ENCODE data around the gene SUMO3. TPM values are rescaled to one million over a fixed set of nuclear protein-coding genes. Genes with fewer than 3 reads are reported as not detected.
A peak's percentile ranks its signal among the peaks of the same experiment; 100 is the strongest.

The SUMO3 gene
- total RNA-seq, 4 donors from 2014 or later = 30.5 to 38.3 (median 35.9) TPM

- Histone ChIP-seq H3K4me1 (peaks cover 18% of the 10 kb centered on the region), H3K9me3 (no peaks in the 10 kb centered on the region), H3K4me3 (no peak overlapping the region), H3K36me3 (peaks cover 21% of the 10 kb centered on the region), H3K27me3 (no peaks in the 10 kb centered on the region), H3K27ac (no peak overlapping the region)
- 26% methylated on average over 9 of the region's 12 CpGs for WGBS
- TF ChIP-seq POLR2A (IDR thresholded peaks at IDR 0.05) = no peak
- no peak for TF ChIP-seq EP300 (IDR thresholded peaks at IDR 0.05)
- TF ChIP-seq, protein P1, sequence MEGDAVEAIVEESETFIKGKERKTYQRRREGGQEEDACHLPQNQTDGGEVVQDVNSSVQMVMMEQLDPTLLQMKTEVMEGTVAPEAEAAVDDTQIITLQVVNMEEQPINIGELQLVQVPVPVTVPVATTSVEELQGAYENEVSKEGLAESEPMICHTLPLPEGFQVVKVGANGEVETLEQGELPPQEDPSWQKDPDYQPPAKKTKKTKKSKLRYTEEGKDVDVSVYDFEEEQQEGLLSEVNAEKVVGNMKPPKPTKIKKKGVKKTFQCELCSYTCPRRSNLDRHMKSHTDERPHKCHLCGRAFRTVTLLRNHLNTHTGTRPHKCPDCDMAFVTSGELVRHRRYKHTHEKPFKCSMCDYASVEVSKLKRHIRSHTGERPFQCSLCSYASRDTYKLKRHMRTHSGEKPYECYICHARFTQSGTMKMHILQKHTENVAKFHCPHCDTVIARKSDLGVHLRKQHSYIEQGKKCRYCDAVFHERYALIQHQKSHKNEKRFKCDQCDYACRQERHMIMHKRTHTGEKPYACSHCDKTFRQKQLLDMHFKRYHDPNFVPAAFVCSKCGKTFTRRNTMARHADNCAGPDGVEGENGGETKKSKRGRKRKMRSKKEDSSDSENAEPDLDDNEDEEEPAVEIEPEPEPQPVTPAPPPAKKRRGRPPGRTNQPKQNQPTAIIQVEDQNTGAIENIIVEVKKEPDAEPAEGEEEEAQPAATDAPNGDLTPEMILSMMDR (IDR thresholded peaks at IDR 0.05) = no peak
- DNase-seq (ENCODE audit: low spot score in 2 of 2) = peak in 1 of 2 donors; percentile 73
Measured at GRCh38 chr21:44765231-44766013, 52.4 kb downstream of the SUMO3 start.

GRCh38 chr21:44764319-44765230 is 53.3 kb downstream of the SUMO3 start:
- Histone ChIP-seq H3K4me1 (peaks cover 18% of the 10 kb centered on the region), H3K9me3 (no peaks in the 10 kb centered on the region), H3K27me3 (no peaks in the 10 kb centered on the region), H3K27ac (no peak overlapping the region), H3K4me3 (no peak overlapping the region), H3K36me3 (peaks cover 13% of the 10 kb centered on the region)
- no peak for TF ChIP-seq POLR2A (IDR thresholded peaks at IDR 0.05)
- no peak for TF ChIP-seq POLR2AphosphoS5 (IDR thresholded peaks at IDR 0.05)
- TF ChIP-seq EP300 (IDR thresholded peaks at IDR 0.05) = no peak
- TF ChIP-seq, protein P1 (IDR thresholded peaks at IDR 0.05) = no peak
- DNase-seq (ENCODE audit: low spot score in 2 of 2) = peak in 1 of 2 donors; percentile 78
- 70% methylated on average over 4 of the region's 26 CpGs for WGBS

- no peaks in the 10 kb centered on the region for H3K9me3 ChIP-seq
- 33% methylated on average over 2 of the region's 25 CpGs for WGBS
Measured at GRCh38 chr21:44763451-44764318, 54.2 kb downstream of the SUMO3 start.

GRCh38 chr21:44763050-44763378 is 54.8 kb downstream of the SUMO3 start:
- no peak overlapping the region for H3K27ac ChIP-seq
- H3K4me3 ChIP-seq = no peak overlapping the region
- peaks cover under 1% of the 10 kb centered on the region for H3K36me3 ChIP-seq
- peaks cover 18% of the 10 kb centered on the region for H3K4me1 ChIP-seq
- H3K27me3 ChIP-seq = no peaks in the 10 kb centered on the region
- WGBS = 40% methylated on average over 8 of the region's 8 CpGs
- DNase-seq (ENCODE audit: low spot score in 2 of 2) = peak in 1 of 2 donors; percentile 73
- H3K9me3 ChIP-seq = no peaks in the 10 kb centered on the region
- no peak for TF ChIP-seq POLR2A (IDR thresholded peaks at IDR 0.05)
- TF ChIP-seq, protein P1 (IDR thresholded peaks at IDR 0.05) = no peak
- no peak for TF ChIP-seq EP300 (IDR thresholded peaks at IDR 0.05)
- no peak for TF ChIP-seq POLR2AphosphoS5 (IDR thresholded peaks at IDR 0.05)

More at GRCh38 chr21:44763451-44764318, 54.2 kb downstream of the SUMO3 start:
- Histone ChIP-seq H3K4me1 (peaks cover 18% of the 10 kb centered on the region), H3K36me3 (peaks cover 7% of the 10 kb centered on the region), H3K27me3 (no peaks in the 10 kb centered on the region), H3K4me3 (no peak overlapping the region), H3K27ac (no peak overlapping the region)
- TF ChIP-seq POLR2A (IDR thresholded peaks at IDR 0.05) = no peak
- no peak for TF ChIP-seq EP300 (IDR thresholded peaks at IDR 0.05)
- TF ChIP-seq, protein P1 (IDR thresholded peaks at IDR 0.05) = no peak
- DNase-seq (ENCODE audit: low spot score in 2 of 2) = peak in 1 of 2 donors; percentile 60

Data from suprapubic skin (tissue), 4 donors.